ENCODE data around the gene MRPS2.

Gene MRPS2

DNA sequence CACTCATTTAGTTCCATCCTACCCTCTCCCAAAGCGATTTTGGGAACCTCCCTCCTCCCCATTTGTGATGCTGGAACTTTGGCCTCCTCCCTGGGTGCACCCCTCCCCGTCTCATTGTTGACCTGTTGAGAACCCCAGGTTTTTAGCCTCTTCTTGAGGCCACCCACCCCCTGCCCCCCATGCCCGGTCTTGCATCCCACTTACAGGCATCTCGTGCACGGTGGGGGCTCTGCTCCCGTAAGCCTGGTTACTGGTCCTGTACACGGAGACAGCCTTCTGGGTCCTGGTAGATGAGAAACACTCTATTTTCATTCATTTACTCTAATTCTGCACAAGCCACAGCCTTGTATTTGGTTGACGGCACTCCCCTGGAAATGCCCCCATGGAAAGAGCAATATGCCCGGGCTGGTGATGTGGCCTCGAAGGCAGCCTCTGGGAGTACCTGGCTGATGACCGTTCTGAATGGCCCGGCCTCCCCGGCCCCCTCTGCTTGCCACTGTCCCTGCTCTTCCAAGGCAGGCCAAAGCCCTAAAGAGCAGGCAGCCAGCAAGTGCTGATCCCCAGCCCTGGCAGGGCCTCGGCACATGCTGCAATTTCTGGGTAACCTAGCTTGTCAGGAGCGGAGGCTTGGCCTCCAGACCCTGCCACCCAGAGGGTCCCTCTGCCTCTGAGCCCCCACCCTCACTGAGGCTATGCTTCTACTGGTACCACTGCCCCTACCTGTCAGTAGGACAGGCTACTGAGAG lies 1.9 kb upstream of the MRPS2 start:
- DNase-seq = peak in 4 of 10 donors; percentile 14 to 72 (median 64)
- intact Hi-C loops (cut with DNase I) = no loop called here

DNA sequence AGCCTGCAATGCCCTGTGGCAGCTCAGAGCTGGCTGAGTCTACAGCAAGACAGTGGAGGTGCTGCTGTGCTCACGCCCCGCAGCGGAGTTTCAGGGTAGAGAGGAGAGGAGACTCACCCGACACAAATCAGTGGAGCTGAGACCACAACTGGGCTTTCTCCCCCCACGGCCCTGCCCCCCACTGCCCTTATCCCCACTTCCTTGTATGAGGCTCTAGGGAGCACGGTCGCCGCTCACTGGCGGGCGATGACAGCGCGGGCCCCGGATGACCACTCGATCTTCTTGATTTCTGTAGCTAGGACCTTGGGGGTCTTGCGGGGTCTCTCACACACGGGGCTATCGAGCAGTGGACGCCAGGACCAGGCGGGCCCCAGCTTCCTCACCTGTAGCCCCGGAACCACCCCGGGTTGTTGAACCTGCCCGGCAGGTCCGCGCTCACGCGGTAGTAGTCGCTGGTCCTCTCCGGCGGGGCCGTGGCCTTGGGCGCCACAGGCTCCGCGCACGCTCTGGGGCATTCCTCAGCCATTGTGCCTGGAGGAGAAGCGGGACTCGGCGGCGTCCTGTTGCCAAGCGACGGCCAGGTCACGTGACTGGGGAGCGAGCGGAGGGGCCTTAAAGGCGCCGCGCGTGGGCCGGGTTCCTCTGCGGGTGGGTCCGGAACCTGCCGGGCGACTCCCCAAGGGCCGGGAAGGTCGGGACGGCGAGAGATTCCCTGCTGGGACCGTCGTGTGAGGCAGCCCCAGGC lies 984 bp upstream of the MRPS2 start:
- intact Hi-C loops (cut with DNase I) = loop anchor here (5.0 kb wide), 1 partner anchor 408 kb away; the partner anchor contains the start of gene CAMSAP1
- peak; percentile 96 to 100 (median 99) for DNase-seq

DNA sequence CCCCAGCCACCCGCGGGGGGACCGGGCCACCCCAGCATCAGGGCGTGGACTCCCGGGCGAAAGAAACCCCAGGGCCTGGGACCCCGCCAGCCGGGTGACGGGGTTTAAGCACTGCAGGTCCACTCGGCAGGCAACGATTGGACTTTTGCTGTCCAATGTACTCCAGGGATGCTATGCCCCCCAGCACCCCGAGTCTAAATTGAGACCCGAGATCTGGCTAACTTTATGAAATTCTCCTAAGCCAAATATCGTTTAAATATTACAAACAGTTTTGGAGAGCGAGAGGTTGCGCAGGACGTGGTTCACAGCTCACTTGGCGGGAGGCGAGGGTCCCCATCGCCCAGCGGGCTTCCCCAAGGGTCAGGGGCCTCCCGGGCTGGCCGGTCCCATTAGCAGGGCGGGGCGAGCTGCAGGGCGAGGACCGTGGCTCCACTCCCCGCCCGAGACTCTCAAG lies 384 bp upstream of the MRPS2 start:
- DNase-seq = no peak
- intact Hi-C loops (cut with DNase I) = loop anchor here (5.0 kb wide), 1 partner anchor 407 kb away; the partner anchor contains the start of gene CAMSAP1

DNA sequence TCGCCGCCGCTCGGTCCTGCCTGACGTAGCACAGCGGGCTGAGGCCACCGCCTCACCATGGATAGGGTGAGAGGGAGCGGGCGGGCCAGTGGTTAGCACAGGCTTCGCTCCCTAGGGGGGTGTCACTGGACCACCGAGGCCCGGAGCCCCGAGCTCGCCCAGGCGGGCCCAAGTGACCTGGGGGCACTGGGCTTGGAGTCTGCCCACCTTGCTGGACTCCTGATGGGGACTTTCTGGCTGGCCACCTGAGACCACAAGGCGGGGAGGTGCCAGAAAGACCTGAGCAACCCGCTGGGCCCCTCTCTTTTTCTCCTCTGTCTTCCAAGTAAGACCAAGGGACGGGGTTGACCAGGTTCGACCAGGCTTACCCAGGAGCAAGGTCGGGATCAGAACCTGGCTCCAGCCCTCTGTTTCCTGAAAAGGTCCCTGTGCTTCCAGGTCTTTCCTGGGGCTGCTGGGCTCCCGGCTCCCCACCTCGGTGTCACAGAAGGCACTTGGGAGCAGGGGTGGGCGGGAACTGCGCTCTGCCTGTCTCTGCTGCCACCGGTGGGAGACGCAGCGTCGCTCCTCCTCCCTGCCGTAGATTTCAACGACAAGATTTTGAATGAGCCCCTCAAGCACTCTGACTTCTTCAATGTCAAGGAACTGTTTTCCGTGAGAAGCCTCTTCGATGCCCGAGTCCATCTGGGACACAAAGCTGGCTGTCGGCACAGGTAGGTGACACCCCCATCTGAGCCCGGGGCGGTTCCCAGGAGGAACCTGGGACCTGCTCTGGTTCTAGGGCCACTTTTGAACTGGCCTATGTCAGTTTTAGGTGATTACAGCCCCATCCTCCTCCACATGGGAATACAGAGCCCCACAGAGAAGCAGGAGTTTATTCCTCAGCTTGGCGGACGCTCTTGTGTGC lies 1.0 kb downstream of the MRPS2 start:
- peak in 4 of 10 donors; percentile 23 to 94 (median 77) for DNase-seq
- intact Hi-C loops (cut with DNase I) = loop anchor here (5.0 kb wide), 1 partner anchor 406 kb away; the partner anchor contains the start of gene CAMSAP1

DNA sequence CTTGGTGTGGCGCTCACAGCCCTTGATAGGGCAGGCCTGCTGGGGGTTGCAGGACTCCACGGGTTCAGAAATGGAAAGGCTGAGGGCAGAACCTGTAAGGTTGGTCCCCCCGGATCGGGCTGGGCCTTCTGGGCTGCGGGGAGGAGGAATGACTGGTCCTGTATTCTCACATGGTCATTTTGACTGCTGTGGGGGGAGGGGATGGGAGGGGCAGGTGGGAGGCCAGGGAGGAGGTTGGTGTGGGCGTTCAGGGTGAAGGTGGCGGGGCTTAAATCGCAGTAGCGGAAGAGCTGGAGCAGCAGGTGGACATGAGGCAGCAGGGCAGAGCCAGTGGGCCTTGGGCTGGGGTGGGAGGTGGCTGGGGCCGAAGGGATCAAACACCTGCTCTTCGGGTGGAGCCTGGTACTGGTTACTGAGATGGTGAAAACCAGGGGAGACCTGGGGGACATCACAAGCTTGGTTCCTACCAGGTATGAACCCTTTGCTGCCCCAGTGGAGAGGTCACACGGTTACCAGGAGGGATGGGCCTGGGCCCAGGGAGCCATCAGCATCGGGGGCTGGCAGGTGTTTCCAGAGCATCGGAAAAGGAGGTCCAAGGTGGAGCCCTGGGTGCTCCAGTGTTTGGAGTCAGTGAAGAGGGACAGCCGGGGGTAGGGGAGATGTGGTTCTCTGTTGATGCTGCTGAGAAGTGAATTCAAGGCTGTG lies 1.8 kb downstream of the MRPS2 start:
- intact Hi-C loops (cut with DNase I) = loop anchor here (5.0 kb wide), 1 partner anchor 405 kb away; the partner anchor contains the start of gene CAMSAP1

DNA sequence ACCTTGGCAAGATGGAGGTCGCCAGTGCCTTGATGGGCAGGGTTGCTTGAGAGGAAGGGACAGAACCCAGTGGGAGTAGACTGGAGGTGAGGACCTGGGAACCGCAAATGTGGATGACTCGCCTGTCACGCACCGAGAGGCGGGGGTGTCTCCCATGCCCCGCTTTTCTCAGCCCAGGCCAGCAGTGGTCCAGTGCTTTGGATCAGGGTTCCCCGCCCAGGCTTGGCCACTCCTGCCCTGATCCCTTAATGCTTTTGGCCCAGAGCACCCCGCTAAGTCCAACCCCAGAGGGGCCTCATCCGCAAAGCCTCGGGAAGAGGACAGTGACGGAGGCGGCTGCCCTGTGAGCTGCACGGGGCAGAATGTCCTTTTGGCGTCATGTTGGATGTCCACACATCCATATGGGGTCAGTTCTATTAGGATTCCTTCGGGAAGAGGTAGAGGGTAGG lies 2.4 kb downstream of the MRPS2 start:
- DNase-seq = peak in 4 of 10 donors; percentile 16 to 76 (median 66)
- intact Hi-C loops (cut with DNase I) = loop anchor here (5.0 kb wide), 1 partner anchor 404 kb away; the partner anchor contains the start of gene CAMSAP1

More for the DNA sequence above, 1.8 kb downstream of the MRPS2 start:
- peak in 4 of 10 donors; percentile 1 to 59 (median 46) for DNase-seq

DNA sequence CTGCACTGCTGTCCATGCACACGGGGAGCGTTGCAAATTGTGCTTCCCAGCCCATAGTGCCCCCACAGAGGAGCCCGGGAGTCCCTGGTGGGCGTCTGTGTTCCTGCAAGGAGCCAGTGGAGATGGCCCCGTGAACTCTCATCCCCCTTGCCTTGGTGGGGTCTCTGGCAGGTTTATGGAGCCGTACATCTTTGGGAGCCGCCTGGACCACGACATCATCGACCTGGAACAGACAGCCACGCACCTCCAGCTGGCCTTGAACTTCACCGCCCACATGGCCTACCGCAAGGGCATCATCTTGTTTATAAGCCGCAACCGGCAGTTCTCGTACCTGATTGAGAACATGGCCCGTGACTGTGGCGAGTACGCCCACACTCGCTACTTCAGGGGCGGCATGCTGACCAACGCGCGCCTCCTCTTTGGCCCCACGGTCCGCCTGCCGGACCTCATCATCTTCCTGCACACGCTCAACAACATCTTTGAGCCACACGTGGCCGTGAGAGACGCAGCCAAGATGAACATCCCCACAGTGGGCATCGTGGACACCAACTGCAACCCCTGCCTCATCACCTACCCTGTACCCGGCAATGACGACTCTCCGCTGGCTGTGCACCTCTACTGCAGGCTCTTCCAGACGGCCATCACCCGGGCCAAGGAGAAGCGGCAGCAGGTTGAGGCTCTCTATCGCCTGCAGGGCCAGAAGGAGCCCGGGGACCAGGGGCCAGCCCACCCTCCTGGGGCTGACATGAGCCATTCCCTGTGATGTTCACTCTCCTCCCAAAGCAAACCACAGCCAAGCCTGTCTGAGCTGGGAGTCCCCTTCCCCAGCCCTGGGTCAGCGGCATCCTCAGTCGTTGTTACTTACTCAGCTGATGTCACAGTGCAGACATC lies 3.1 kb downstream of the MRPS2 start:
- peak in 4 of 10 donors; percentile 26 to 70 (median 56) for DNase-seq
- intact Hi-C loops (cut with DNase I) = loop anchor here (5.0 kb wide), 1 partner anchor 404 kb away; the partner anchor contains the start of gene CAMSAP1

DNA sequence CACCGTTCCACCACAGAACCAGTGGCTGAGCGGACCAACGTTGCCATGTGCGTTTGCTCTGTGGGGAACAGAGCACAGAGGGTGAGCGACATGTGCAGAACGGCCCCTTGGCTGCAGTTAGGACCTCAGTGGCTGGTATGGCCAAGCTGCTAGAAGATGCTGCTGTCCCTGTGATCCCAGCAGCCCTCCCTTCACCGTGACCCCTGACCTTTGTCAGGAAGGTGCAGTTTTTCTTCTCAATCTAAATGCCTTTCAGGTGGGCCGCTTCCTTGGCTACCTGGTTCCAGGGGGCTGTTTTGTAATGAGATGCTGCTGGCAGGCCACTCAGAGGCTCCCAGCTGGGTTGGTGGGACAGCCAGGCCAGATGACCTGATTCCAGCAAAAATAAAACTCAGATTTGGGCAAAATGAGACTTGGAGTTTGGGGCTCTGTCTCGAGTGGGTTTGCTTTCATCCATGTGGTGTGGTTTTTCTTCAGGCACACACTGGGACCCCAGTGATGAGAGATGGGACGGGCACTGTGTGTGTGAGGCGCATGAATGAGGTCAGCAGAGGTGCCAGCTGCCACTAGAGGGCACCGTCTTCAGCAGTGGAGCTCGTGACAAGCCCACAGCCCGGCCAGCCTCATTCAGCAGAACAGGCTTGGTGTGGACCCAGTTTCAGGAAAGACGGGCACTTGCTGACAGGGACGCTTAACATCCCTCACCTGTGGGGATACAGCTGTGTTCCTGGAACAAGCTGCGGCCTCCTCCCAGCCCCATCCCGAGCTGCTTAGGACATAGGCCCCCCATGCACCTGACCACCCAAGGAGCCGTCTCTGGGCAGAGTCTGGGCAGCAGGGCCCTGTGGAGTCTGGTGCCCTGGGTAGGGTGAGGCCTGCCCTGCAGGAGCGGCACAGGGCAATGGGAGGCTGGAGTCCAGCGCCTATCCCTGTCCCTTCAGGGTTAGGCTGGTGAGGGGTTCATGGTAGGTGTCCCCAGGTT lies 4.1 kb downstream of the MRPS2 start:
- DNase-seq = peak; percentile 54 to 95 (median 74)
- intact Hi-C loops (cut with DNase I) = loop anchor here (5.0 kb wide), 1 partner anchor 403 kb away; the partner anchor contains the start of gene CAMSAP1

DNA sequence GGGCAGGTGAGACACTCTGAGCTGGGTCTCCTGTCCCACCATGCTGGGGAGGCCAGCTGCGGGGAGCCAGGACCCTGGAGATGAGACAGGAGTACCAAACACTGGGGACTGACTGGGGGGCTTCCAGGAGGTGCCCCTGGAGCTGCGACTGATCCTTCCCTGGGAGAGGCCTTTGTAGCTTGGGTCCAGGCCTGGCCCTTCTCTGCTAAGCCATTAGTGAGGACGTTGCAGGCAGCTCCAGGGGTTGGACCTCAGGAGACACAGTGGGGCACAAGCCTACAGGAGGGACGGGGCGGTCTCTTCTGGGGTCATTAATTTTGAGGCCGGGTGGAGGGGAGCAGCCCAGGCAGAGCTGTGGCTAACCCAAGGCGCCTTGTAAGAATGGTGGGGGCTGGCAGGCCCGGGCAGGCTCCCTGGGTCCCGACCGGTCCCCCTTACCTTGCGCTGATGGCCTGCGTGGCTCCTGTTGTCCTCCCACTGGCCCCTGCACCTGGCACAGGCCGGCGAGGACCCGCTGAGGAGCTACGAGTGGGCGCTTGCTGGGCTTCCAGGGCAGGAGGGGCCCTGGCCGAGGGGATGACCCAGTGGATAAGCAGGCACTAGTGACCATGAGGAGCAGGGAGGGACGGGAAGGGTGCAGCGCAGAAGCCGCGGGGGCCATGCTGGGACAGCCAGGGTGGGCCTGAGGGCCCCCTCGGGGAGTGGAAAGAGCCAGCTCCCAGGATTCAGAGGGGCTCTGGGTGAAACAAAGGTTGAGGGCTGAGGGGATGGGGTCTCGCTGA lies 5.1 kb downstream of the MRPS2 start:
- DNase-seq = peak in 3 of 10 donors; percentile 65 to 75 (median 70)
- intact Hi-C loops (cut with DNase I) = no loop called here

DNA sequence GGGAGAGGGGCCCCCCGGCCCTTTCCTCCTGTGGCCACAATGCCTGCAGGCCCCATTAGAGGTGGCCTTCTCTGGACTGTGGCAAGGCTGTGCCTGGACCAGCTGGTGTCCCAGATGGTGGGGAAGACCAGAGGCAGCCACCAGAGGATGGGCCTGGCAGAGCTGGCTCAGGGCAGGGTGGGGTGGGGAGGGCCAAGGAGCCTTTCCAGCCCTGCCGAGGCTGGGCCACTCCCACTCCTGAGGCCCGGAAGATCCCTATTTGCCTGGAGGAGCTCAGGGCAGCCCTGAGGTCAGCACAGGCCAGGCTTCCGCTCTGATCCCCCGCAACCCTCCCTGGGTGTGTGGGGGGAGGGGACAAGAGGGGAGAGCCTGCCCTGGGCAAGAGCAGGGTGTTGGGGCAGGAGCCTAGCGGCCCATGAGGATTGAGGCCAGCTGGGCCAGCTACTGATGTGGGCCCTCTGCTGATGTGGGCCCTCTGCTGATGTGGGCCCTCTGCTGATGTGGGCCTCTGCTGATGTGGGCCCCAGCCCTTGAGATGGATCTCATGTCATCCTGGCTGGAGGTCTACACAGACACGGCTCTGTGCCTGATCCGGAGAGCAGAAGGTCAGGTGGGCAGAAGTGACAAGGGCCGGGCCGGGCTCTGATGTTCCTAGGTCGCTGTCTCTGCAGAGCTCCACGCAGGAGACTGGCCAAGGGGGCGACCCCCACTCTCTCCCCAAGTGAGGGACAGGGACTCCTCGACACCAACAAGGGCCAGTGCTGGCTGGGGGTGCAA lies 6.0 kb downstream of the MRPS2 start:
- intact Hi-C loops (cut with DNase I) = no loop called here

DNA sequence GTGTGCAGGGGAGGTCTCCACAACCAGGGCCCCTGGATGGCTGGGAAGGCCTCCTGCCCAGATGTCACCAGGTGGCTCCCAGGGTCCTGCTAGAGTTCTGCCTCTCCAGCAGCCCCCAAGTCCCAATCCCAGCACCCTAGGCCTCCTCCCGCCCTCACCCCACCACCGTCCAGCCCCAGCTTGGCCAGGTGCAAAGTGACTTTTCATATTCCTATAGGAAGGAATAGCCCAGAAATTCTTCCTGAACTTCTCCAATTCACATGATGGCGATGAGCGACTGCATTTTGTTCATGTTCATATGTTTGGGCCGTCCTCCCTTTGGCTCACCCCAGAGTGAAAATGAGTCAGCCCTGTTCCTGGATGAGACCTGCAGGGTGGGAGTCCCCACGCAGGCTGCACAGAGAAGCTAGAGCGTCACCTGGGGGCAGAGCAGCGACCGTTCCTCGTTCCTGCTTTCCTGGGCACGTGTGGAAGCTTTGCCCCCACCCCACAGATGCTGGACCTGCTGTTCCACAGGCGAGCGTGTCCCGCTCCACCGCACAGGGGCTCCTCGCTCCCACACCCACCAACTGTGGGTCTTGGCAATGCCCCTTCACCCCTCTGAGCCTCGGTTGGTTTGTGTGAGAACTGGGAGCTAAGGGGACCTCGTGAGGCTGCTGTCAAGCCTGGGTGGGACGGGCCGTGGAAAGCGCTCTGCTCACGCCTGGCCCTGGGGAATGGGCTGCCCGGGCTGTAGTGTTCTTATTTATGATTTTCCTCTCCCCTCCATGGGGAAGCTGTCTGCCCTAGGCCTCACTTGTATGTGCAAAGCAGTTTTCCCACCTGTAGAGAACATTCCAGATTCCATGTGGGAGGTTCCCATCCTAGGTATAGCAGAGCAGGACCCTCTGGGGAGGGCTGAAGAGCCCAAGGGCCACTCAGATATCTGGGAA lies 6.9 kb downstream of the MRPS2 start:
- peak in 5 of 10 donors; percentile 3 to 57 (median 26) for DNase-seq
- intact Hi-C loops (cut with DNase I) = no loop called here

More for the DNA sequence above, 6.0 kb downstream of the MRPS2 start:
- peak in 2 of 10 donors; percentile 65 to 69 for DNase-seq

DNA sequence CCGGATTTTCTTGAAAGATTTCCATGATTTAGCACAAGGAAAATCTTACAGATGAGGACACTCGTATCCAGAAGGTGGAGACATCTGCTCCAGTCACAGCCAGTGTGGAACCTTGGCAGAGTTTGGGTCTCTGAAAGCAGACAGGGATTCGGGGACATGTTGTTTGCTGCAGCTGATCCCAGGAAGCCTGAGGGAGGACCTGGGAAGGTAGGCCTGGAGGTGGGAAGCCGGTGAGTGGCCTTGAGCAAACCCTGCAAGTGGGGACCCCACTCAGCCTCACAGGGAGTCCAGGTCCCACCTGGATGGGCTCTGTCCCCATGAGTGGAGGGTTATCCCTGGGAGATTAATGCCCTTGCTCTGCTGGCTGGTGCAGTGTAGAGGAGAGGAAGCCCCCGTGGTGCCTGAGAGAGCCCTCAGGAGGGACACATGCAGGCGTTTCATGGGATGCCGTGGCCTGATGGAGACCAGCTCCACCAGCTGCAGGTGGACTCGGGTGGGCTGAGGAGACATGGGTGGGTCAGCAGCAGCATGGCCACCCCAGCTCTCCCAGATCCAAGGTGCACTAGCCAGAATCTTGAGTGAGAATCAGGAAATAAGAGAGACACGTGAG lies 7.8 kb downstream of the MRPS2 start:
- DNase-seq = peak in 4 of 10 donors; percentile 1 to 67 (median 34)
- intact Hi-C loops (cut with DNase I) = no loop called here

DNA sequence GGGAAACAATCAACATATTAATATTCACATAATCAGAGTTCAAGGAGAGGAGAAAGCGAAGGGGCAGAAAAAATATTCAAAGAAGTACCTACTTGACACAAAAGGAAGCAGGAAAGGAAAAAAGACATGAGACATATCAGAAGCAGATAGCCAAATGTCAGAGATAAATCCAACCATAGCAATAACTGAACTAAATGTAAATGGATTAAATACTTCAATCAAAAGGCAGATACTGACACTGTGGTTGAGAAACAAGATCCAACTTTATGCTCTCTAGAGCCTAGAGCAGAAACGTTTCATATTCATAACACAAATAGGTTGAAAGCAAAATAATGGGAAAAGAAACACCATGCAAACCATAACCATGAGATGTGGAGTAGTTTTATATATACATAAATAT lies 9.0 kb downstream of the MRPS2 start:
- DNase-seq = no peak
- intact Hi-C loops (cut with DNase I) = no loop called here

DNA sequence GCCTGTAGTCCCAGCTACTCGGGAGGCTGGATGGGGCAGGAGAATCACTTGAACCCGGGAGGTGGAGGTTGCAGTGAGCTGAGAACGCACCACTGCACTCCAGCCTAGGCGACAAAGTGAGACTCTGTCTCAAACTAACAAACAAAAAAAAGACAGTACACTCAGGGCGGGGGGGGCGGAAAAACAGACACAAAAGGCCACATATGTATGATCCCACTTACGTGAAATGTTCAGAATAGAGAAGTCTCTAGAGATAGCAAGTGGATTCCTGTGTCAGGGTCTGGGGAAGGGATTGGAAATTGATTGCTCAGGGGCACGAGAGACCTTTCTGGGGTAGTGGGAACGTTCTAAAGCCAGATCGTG lies 11.7 kb downstream of the MRPS2 start:
- no peak for DNase-seq
- intact Hi-C loops (cut with DNase I) = no loop called here

All from posterior cingulate gyrus (tissue), 11 donors.